T-helper 1 cell treated with Interleukin-12 subunit alpha and Interleukin-12 subunit beta and Interleukin-4 antibody, amounts not matched to agents 30 ng/mL and 1 ng/mL, for 36 hours (primary cell): ENCODE data around the gene KCNJ12. TPM values are rescaled to one million over a fixed set of nuclear protein-coding genes. Genes with fewer than 3 reads are reported as not detected.
"Not testable (repeated sequence)": the region's sequence is repeated elsewhere in the genome, so short reads cannot be mapped to it uniquely, and the experiment has no call there.

Experiments used
- intact Hi-C: fragments of 100-400 bp; cut with micrococcal nuclease; formaldehyde crosslinking; loops from one replicate; pipeline ENCODE4 v1.15.1; 2024
- total RNA-seq: library from RNA; stranded (reverse); gene quantifications from 2 replicates; pipeline ENCODE4 v1.2.3, GENCODE V29; 2022

The KCNJ12 gene
- total RNA-seq, 1 donor from 2014 or later: not detected

DNA sequence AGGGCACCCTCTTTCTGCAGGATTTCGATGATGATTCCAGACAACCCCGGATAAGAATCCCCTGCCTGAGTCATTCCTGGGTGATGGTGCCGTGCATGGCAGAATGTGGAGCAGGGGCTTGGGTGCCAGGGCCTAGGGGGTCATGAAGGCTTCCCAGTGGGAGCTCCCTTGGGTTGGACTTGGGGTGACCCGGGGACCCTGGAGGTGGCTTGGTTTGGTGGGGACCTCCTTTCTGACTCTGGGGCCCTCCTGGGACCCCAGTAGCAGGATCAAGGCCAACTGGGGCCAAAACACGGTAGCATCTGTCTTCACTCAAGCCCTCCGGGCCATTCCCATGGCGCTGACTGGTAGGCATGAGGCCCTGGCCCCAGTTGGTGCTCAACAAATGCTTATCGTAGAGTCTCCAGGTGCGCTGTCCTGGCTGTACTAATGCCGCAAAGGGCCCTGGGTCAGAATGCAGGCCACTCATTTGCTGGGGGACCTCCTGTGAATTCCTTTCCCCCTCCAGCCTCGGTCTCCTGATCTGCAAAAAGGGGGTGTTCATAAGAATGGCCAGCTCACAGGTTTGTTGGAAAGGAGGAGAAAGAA is 44.4 kb downstream of the KCNJ12 start:
- intact Hi-C loops: not testable (repeated sequence)

DNA sequence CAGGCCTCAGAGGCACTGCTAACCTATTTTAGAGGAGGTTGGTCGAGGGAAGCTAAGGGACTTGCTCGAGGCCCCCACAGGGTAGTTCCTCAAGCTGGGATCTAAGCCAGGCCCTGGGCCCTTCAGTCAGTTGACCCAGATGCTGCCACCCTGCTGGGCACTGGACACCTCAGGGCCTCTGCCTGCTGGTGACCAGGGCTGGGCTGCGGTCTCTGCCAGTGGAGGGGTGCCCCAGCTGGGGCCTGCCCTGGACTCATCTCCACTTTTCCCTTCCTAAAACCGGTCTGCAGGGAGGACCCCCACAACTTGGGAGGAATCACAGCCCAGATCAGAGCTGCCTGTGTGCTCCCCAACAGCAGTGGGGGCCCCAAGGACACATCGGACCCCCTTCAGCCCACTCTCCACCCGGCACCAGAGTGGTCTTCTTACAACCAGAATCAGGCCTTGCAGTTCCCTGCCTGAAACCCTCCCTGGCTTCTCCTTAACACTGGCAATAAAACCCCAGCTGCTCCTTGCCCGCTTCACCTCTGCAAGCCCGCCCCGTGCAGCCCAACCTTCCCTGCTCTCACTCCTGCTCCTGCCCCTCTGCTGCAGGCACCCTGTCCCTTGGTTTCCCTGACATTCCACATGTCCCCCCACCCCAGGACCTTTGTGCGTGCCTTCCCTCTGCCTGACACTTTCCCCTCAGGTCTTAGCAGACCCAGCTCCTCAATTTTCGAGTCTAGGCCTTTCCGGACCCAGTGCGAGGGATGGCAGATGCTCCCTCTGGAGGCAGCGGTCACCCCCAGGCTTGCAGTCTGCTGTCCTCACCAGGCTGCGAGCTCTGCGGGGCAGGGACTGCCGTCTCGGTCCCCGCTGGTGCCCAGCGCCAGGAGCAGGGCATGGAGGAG is 45.5 kb downstream of the KCNJ12 start:
- intact Hi-C loops: not testable (repeated sequence)

DNA sequence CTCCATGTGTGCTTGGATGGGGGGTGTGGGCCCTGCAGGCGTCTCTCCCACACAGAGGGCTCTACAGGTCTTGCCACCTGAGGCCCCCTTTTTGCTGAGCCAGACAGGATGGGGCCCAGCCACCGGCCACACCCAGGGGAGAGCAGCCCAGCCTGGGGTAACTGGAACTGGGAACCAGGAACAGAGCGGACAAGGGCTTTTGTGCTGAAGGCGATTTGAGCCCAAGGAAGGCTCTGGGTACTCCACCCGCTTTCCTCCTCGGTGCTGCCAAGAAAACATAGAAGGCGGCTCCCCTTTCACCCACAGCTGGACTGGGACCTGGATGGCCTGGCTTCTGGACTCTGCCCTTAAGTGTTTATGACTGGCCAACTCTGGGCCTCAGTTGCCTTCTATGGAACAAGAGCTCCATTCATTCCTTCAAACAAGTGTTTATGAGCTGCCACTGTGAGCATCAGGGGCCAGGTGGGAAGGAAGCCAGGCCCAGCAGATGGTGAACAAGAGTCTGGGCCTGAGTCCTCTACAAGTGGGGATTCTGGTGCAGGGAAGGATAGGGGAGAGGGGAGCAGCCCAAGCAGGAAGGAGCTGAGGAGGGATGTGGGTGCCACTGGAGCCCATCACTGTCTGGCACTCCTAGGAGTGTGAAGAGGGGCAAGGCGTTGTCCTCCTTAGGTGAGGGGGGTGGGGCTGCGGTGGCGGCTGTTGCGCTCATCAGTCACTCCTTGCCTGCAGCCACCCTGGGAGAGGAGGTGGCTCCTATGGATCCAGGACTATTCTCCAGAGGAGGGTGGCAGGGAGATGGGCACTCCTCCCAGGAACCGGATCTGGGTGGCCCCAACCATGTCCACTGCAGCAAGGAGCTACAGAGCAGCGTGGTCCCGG is 46.4 kb downstream of the KCNJ12 start:
- intact Hi-C loops: not testable (repeated sequence)

GRCh38 chr17:21423190-21423493 is 47.0 kb downstream of the KCNJ12 start:
- intact Hi-C loops: not testable (repeated sequence)

DNA sequence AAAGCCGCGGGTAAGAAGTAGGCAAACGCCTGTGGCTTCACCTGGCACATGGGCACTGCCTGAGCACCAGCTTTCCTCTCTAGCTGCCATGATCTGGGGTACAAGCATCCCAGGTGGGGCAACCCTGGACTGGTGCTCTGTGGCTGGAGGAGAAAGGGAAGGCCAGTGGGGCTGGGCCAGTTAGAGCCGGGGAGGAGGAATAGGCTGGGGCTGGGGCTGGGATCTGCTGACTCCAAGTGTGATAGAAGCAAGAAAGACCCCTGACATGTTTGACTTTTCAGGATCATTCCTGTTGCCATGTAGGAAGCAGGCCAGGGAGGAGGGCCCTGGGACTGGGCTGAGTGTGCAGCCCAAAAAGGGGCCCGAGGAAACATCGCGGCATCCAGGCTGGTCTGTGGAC is 48.5 kb downstream of the KCNJ12 start:
- intact Hi-C loops: not testable (repeated sequence)

DNA sequence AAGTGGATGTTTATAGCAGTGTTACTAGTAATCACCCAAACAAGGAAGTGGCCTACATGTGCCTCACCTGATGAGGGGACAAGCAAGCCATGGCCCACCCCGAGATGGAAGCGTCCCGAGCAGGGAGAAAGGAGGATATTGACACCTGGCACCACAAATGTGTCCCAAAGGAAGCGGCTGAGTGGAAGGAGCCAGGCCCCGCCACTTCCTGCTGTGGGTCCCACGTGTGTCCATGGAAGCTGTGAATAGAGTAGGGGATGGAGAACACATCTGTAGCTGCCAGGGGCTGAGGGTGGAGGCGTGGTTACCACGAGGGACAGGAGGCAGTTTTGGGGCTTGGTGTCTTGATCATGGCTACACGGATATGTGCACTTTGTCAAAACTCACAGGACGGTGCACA is 49.2 kb downstream of the KCNJ12 start:
- intact Hi-C loops: no loop called here

DNA sequence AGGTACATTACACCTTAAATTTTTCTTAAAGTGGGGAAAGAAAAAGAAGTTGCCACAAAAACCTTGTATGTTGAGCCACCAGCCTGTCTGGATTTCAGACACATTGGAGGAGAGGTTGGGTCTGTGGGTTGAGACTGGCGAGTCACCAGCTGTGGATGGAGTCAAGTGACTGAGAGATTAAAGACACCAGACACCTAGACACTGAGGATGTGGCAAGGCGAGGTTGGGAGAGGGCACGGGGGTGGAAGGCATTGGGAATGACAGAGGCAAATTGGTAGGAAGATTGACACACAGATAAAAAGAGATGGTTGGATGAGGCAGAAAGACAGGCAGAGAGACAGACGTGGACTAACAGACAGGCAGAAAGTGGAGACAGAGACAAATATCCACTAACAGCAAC is 49.6 kb downstream of the KCNJ12 start:
- intact Hi-C loops: no loop called here

DNA sequence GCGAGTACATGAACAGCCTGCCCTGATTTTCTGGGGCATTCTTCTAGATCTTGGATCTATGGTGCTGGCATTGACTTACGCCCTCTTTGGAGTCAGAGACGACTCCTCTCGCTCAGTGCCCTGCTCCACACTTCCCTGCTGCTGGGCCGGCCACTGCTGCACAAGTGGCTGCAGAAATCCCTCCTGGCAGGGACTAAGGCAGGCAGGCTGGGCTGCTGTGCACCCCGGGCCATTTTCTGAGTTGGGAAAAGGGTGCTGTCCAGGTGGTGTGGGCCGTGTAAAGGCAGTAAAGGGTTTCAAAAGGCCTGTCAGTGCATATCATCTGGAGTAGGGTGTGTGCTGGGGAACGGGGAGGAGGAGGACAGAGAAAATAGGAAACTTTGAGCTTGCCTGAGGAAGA is 50.1 kb downstream of the KCNJ12 start:
- intact Hi-C loops: not testable (repeated sequence)

GRCh38 chr17:21426876-21427275 is 50.7 kb downstream of the KCNJ12 start:
- intact Hi-C loops: not testable (repeated sequence)

DNA sequence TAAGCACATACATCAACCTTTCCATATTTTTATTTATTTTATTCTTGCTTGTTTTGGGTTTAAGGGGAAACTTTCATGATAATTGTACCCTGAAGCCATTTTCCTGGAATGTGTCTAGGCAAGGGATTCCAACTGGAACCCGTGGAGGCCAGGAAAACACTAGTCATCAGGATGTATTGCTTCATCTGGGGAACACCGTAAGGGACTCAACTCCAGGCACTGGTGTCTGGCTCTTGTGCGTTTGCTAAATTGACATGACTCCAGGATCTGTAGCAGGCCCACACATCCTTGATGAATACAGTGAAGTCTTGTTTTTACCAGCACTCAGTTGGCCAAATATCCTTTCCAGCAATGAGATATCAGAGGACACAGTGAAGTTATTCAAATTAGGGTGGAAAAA is 51.6 kb downstream of the KCNJ12 start:
- intact Hi-C loops: not testable (repeated sequence)

GRCh38 chr17:21428752-21429424 is 52.7 kb downstream of the KCNJ12 start:
- intact Hi-C loops: not testable (repeated sequence)

DNA sequence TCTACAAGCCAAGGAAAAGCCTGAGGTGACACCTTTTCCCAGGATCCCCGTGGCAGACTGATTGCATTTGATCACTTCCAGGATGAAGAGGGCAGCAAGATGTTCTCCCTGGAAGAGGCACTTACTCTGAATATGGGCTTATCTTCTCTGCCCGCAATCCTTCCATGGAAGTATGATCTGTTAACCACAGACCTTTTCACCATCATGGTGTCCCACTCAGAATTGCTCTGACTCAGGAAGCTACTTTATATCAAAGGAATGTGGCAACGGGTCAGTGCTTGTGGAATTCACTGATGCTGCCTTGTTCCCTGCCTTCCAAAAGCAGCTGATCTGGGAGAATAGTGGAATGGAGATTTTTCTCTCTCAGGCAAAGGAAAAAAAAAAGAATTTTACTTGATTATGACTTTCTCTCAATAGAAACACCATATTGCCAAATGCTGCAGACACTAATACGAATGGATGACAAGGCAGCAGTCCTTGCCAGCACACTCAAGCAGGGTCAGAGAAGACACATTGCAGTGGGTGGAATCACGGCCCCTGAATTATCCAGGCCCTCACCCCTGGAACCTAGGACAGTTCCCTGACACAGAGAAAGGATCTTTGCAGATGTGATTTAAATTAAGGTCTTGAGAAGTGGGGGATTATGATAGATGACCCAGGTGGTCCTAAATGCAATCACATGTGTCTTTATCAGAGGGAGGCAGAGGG is 53.9 kb downstream of the KCNJ12 start:
- intact Hi-C loops: not testable (repeated sequence)

GRCh38 chr17:21433971-21434370 is 57.8 kb downstream of the KCNJ12 start:
- intact Hi-C loops: not testable (repeated sequence)

DNA sequence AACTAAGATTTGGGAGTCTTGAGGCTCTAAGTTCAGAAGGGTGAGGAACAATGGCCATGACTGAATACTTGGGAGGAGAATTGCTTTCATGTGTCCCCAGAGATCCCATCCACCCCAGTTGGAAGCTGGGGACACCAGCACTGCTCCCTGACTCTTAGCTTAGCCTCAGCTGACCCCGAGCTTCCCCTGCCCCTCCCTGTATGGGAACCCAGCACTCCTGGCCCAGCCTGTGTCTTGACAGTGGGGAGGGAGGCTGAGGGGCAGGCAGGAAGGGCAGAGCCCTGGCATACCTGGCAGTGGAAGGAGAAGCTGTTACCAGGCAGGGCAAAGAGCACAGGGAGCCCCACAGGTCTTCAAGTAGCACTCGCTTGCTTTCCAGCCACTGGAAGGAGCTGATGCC is 58.8 kb downstream of the KCNJ12 start:
- intact Hi-C loops: not testable (repeated sequence)

GRCh38 chr17:21436481-21436880 is 60.3 kb downstream of the KCNJ12 start:
- intact Hi-C loops: not testable (repeated sequence)

GRCh38 chr17:21436883-21437836 is 61.0 kb downstream of the KCNJ12 start:
- intact Hi-C loops: not testable (repeated sequence)

GRCh38 chr17:21438316-21439014 is 62.3 kb downstream of the KCNJ12 start:
- intact Hi-C loops: not testable (repeated sequence)

GRCh38 chr17:21439015-21439336 is 62.8 kb downstream of the KCNJ12 start:
- intact Hi-C loops: not testable (repeated sequence)

GRCh38 chr17:21445091-21445650 is 69.0 kb downstream of the KCNJ12 start:
- intact Hi-C loops: no loop called here
